ENCODE data around the gene STRA8.

Gene STRA8

GRCh38 chr7:135188298-135188984, 45.2 kb upstream of the STRA8 start:
- no peak overlapping the region for H3K4ac ChIP-seq (ENCODE audit: low read depth, low read length)
- no peaks in the 10 kb centered on the region for H3K79me1 ChIP-seq (ENCODE audit: low read length)
- H3K18ac ChIP-seq (ENCODE audit: low read length) = no peak overlapping the region
- H2BK120ac ChIP-seq (ENCODE audit: low read depth, low read length) = no peak overlapping the region
- H3K79me2 ChIP-seq (ENCODE audit: control insufficient read depth, insufficient read depth, low read length) = no peaks in the 10 kb centered on the region
- H3K36me3 ChIP-seq (ENCODE audit: control insufficient read depth, insufficient read depth, low read length) = no peaks in the 10 kb centered on the region
- H3K27me3 ChIP-seq (ENCODE audit: insufficient read depth, low read length, poor library complexity) = no peaks in the 10 kb centered on the region
- DNase-seq = no peak
- no peak overlapping the region for H2AK5ac ChIP-seq (ENCODE audit: low read length)
- no CpG with 5 or more reads among the region's 12 CpGs for WGBS (ENCODE audit: extremely low coverage, insufficient coverage, low lambda C conversion rate)
- no peak overlapping the region for H2BK5ac ChIP-seq (ENCODE audit: low read length)
- no peak overlapping the region for H3K27ac ChIP-seq (ENCODE audit: low read depth, low read length)
- H3K23ac ChIP-seq (ENCODE audit: low read length) = no peak overlapping the region
- no peak overlapping the region for H3K9ac ChIP-seq (ENCODE audit: low read length)
- no peak overlapping the region for H3K4me3 ChIP-seq (ENCODE audit: low read length)
- no peak overlapping the region for H4K5ac ChIP-seq (ENCODE audit: low read length)
- no peak overlapping the region for H4K8ac ChIP-seq (ENCODE audit: low read depth, low read length)
- no peak overlapping the region for H2BK15ac ChIP-seq (replicated peaks; ENCODE audit: low read depth)
- H3K4me2 ChIP-seq (ENCODE audit: low read length) = no peak overlapping the region
- no peaks in the 10 kb centered on the region for H3K4me1 ChIP-seq (ENCODE audit: control insufficient read depth, low read depth, low read length)
- H3K56ac ChIP-seq (ENCODE audit: low read length) = no peak overlapping the region

- no peak overlapping the region for H2BK5ac ChIP-seq (ENCODE audit: low read length)
- no peak overlapping the region for H3K23ac ChIP-seq (ENCODE audit: low read length)
- WGBS (ENCODE audit: extremely low coverage, insufficient coverage, low lambda C conversion rate) = no CpG with 5 or more reads among the region's 6 CpGs
- H3K27ac ChIP-seq (ENCODE audit: low read depth, low read length) = no peak overlapping the region
- no peak overlapping the region for H3K18ac ChIP-seq (ENCODE audit: low read length)
- no peaks in the 10 kb centered on the region for H3K79me1 ChIP-seq (ENCODE audit: low read length)
- H3K4me1 ChIP-seq (ENCODE audit: control insufficient read depth, low read depth, low read length) = no peaks in the 10 kb centered on the region
- no peak for DNase-seq
- no peak overlapping the region for H4K8ac ChIP-seq (ENCODE audit: low read depth, low read length)
- H3K4ac ChIP-seq (ENCODE audit: low read depth, low read length) = no peak overlapping the region
- no peak overlapping the region for H2BK120ac ChIP-seq (ENCODE audit: low read depth, low read length)
- H2AK5ac ChIP-seq (ENCODE audit: low read length) = no peak overlapping the region
- no peak overlapping the region for H3K4me2 ChIP-seq (ENCODE audit: low read length)
- H4K5ac ChIP-seq (ENCODE audit: low read length) = no peak overlapping the region
- no peak overlapping the region for H3K4me3 ChIP-seq (ENCODE audit: low read length)
- no peak overlapping the region for H2BK15ac ChIP-seq (replicated peaks; ENCODE audit: low read depth)
- no peaks in the 10 kb centered on the region for H3K27me3 ChIP-seq (ENCODE audit: insufficient read depth, low read length, poor library complexity)
- no peak overlapping the region for H3K56ac ChIP-seq (ENCODE audit: low read length)
- no peaks in the 10 kb centered on the region for H3K79me2 ChIP-seq (ENCODE audit: control insufficient read depth, insufficient read depth, low read length)
- no peaks in the 10 kb centered on the region for H3K36me3 ChIP-seq (ENCODE audit: control insufficient read depth, insufficient read depth, low read length)
- no peak overlapping the region for H3K9ac ChIP-seq (ENCODE audit: low read length)
These were observed 44.4 kb upstream of the STRA8 start for GRCh38 chr7:135189221-135189662.

- no peak for DNase-seq
- Histone ChIP-seq H3K56ac (ENCODE audit: low read length) (no peak overlapping the region), H3K79me2 (ENCODE audit: control insufficient read depth, insufficient read depth, low read length) (no peaks in the 10 kb centered on the region), H3K27ac (ENCODE audit: low read depth, low read length) (no peak overlapping the region), H2BK120ac (ENCODE audit: low read depth, low read length) (no peak overlapping the region), H4K5ac (ENCODE audit: low read length) (no peak overlapping the region), H3K4me3 (ENCODE audit: low read length) (no peak overlapping the region), H2AK5ac (ENCODE audit: low read length) (no peak overlapping the region), H3K79me1 (ENCODE audit: low read length) (no peaks in the 10 kb centered on the region), H3K4me1 (ENCODE audit: control insufficient read depth, low read depth, low read length) (no peaks in the 10 kb centered on the region), H3K23ac (ENCODE audit: low read length) (no peak overlapping the region), H3K4ac (ENCODE audit: low read depth, low read length) (no peak overlapping the region), H3K27me3 (ENCODE audit: insufficient read depth, low read length, poor library complexity) (no peaks in the 10 kb centered on the region), H2BK15ac (replicated peaks; ENCODE audit: low read depth) (no peak overlapping the region), H2BK5ac (ENCODE audit: low read length) (no peak overlapping the region), H3K18ac (ENCODE audit: low read length) (no peak overlapping the region), H3K36me3 (ENCODE audit: control insufficient read depth, insufficient read depth, low read length) (no peaks in the 10 kb centered on the region), H3K9ac (ENCODE audit: low read length) (no peak overlapping the region), H4K8ac (ENCODE audit: low read depth, low read length) (no peak overlapping the region), H3K4me2 (ENCODE audit: low read length) (no peak overlapping the region)
- WGBS (ENCODE audit: extremely low coverage, insufficient coverage, low lambda C conversion rate) = no CpG with 5 or more reads among the region's 4 CpGs
These were observed 43.7 kb upstream of the STRA8 start for GRCh38 chr7:135189961-135190360.

- Histone ChIP-seq H3K23ac (ENCODE audit: low read length) (no peak overlapping the region), H3K27me3 (ENCODE audit: insufficient read depth, low read length, poor library complexity) (no peaks in the 10 kb centered on the region), H3K56ac (ENCODE audit: low read length) (no peak overlapping the region), H4K8ac (ENCODE audit: low read depth, low read length) (no peak overlapping the region), H2AK5ac (ENCODE audit: low read length) (no peak overlapping the region), H2BK5ac (ENCODE audit: low read length) (no peak overlapping the region), H3K79me1 (ENCODE audit: low read length) (no peaks in the 10 kb centered on the region), H3K4me1 (ENCODE audit: control insufficient read depth, low read depth, low read length) (no peaks in the 10 kb centered on the region), H3K9ac (ENCODE audit: low read length) (no peak overlapping the region), H4K5ac (ENCODE audit: low read length) (no peak overlapping the region), H3K4ac (ENCODE audit: low read depth, low read length) (no peak overlapping the region), H3K36me3 (ENCODE audit: control insufficient read depth, insufficient read depth, low read length) (no peaks in the 10 kb centered on the region), H3K4me2 (ENCODE audit: low read length) (no peak overlapping the region), H2BK15ac (replicated peaks; ENCODE audit: low read depth) (no peak overlapping the region), H3K4me3 (ENCODE audit: low read length) (no peak overlapping the region), H2BK120ac (ENCODE audit: low read depth, low read length) (no peak overlapping the region), H3K18ac (ENCODE audit: low read length) (no peak overlapping the region), H3K27ac (ENCODE audit: low read depth, low read length) (no peak overlapping the region), H3K79me2 (ENCODE audit: control insufficient read depth, insufficient read depth, low read length) (no peaks in the 10 kb centered on the region)
- no peak for DNase-seq
These were observed 42.9 kb upstream of the STRA8 start for GRCh38 chr7:135190703-135191102.

GRCh38 chr7:135192914-135193536, 40.6 kb upstream of the STRA8 start:
- H3K4me1 ChIP-seq (ENCODE audit: control insufficient read depth, low read depth, low read length) = no peaks in the 10 kb centered on the region
- no peak overlapping the region for H3K18ac ChIP-seq (ENCODE audit: low read length)
- H2BK15ac ChIP-seq (replicated peaks; ENCODE audit: low read depth) = no peak overlapping the region
- no peak overlapping the region for H3K9ac ChIP-seq (ENCODE audit: low read length)
- WGBS (ENCODE audit: extremely low coverage, insufficient coverage, low lambda C conversion rate) = no CpG with 5 or more reads among the region's 11 CpGs
- no peak overlapping the region for H4K5ac ChIP-seq (ENCODE audit: low read length)
- DNase-seq = no peak
- H3K27me3 ChIP-seq (ENCODE audit: insufficient read depth, low read length, poor library complexity) = no peaks in the 10 kb centered on the region
- no peak overlapping the region for H2BK120ac ChIP-seq (ENCODE audit: low read depth, low read length)
- H3K79me1 ChIP-seq (ENCODE audit: low read length) = no peaks in the 10 kb centered on the region
- no peaks in the 10 kb centered on the region for H3K36me3 ChIP-seq (ENCODE audit: control insufficient read depth, insufficient read depth, low read length)
- H3K23ac ChIP-seq (ENCODE audit: low read length) = no peak overlapping the region
- H3K4me3 ChIP-seq (ENCODE audit: low read length) = no peak overlapping the region
- H2AK5ac ChIP-seq (ENCODE audit: low read length) = no peak overlapping the region
- H3K79me2 ChIP-seq (ENCODE audit: control insufficient read depth, insufficient read depth, low read length) = no peaks in the 10 kb centered on the region
- H3K27ac ChIP-seq (ENCODE audit: low read depth, low read length) = no peak overlapping the region
- H3K4me2 ChIP-seq (ENCODE audit: low read length) = no peak overlapping the region
- no peak overlapping the region for H4K8ac ChIP-seq (ENCODE audit: low read depth, low read length)
- H3K4ac ChIP-seq (ENCODE audit: low read depth, low read length) = no peak overlapping the region
- no peak overlapping the region for H2BK5ac ChIP-seq (ENCODE audit: low read length)
- H3K56ac ChIP-seq (ENCODE audit: low read length) = no peak overlapping the region

- Histone ChIP-seq H3K79me2 (ENCODE audit: control insufficient read depth, insufficient read depth, low read length) (no peaks in the 10 kb centered on the region), H3K79me1 (ENCODE audit: low read length) (no peaks in the 10 kb centered on the region), H2BK15ac (replicated peaks; ENCODE audit: low read depth) (no peak overlapping the region), H4K5ac (ENCODE audit: low read length) (no peak overlapping the region), H3K4me1 (ENCODE audit: control insufficient read depth, low read depth, low read length) (no peaks in the 10 kb centered on the region), H3K4ac (ENCODE audit: low read depth, low read length) (no peak overlapping the region), H3K27ac (ENCODE audit: low read depth, low read length) (no peak overlapping the region), H3K4me2 (ENCODE audit: low read length) (no peak overlapping the region), H3K56ac (ENCODE audit: low read length) (no peak overlapping the region), H3K18ac (ENCODE audit: low read length) (no peak overlapping the region), H4K8ac (ENCODE audit: low read depth, low read length) (no peak overlapping the region), H3K4me3 (ENCODE audit: low read length) (no peak overlapping the region), H3K36me3 (ENCODE audit: control insufficient read depth, insufficient read depth, low read length) (no peaks in the 10 kb centered on the region), H2BK120ac (ENCODE audit: low read depth, low read length) (no peak overlapping the region), H3K9ac (ENCODE audit: low read length) (no peak overlapping the region), H2BK5ac (ENCODE audit: low read length) (no peak overlapping the region), H3K27me3 (ENCODE audit: insufficient read depth, low read length, poor library complexity) (no peaks in the 10 kb centered on the region), H2AK5ac (ENCODE audit: low read length) (no peak overlapping the region), H3K23ac (ENCODE audit: low read length) (no peak overlapping the region)
- DNase-seq = no peak
- WGBS (ENCODE audit: extremely low coverage, insufficient coverage, low lambda C conversion rate) = no CpG with 5 or more reads among the region's 10 CpGs
These were observed 40.0 kb upstream of the STRA8 start for GRCh38 chr7:135193615-135194081.

Data from mesendoderm (in vitro differentiated cells).